GM12801 (cell line): ENCODE results near the gene ELOVL3.

Experiments used
- CTCF ChIP-seq: IDR thresholded peaks from one replicate; pipeline ENCODE4 v1.5.1; 2011; ENCODE audit warnings: control low read depth; ENCODE audit not compliant: insufficient read length; ENCODE audit errors: extremely low read depth

ELOVL3 gene, protein sequence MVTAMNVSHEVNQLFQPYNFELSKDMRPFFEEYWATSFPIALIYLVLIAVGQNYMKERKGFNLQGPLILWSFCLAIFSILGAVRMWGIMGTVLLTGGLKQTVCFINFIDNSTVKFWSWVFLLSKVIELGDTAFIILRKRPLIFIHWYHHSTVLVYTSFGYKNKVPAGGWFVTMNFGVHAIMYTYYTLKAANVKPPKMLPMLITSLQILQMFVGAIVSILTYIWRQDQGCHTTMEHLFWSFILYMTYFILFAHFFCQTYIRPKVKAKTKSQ

DNA sequence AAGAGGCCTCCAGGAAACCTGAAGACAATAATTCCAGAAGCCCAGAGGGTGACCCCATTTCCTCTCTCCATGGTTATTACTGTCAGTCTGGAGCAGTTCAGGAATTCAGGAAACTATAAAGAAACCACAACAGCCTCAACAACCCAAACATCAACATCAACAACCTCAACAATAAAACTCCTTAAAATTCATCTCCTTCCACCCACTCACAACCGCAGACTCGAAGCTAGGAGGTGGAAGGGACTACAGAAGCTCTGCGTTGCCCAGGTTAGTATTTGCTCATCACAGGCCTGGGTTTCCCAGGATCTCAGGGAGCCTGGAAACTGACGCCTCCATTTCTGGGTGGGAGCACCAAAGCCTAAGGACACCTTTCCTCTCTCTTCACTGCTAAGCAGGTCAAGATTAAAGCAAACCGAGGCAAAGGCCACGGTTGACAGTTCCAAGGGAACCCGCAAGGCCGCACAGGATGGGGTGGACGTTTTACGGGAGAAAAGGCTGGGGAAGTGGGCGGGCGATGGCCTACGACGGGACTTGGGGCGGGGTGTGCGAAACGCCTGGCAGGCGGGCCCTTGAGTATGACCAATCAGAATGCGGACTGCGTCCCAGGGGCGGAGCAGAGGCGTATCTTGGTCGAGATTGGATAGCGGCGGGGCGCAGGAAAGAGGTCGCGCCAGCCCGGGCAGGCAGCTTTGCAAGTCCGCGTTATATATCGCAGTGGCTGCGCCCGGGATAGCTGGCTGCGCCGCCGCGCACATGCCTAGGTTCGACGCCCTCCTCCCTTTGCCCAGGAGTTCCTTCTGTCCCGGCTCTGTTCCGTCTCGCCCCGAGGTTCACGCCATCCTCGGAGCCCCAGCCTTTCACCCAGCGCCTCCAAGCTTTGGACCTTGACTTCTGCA lies at the start of gene ELOVL3:
Gene ELOVL3, plus strand, starts transcription at position 654 of the 896 bp plus-strand sequence. CDS start 250 bp downstream, outside the sequence.
- TF ChIP-seq CTCF: no peak

GRCh38 chr10:102184606-102185005 lies 41.5 kb upstream of the ELOVL3 start:
- TF ChIP-seq CTCF: no peak

DNA sequence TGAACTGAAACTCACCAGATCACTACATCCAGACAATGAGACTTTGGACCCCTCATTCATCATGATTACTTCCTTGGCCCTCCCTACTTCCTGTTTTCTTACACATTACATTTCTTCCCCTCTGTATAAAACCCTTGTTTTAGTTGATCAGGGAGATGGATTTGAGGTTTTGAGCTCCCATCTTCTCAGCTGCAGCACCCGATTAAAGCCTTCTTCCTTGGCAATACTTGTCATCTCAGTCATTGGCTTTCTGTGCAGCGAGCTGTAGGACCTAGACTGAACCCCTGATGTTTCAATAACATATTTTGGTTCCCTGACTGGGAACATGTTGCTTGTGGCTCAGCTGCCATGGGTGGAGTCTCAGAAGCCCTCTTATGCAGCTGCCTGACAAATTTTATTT lies 40.8 kb upstream of the ELOVL3 start:
- no peak for TF ChIP-seq CTCF

DNA sequence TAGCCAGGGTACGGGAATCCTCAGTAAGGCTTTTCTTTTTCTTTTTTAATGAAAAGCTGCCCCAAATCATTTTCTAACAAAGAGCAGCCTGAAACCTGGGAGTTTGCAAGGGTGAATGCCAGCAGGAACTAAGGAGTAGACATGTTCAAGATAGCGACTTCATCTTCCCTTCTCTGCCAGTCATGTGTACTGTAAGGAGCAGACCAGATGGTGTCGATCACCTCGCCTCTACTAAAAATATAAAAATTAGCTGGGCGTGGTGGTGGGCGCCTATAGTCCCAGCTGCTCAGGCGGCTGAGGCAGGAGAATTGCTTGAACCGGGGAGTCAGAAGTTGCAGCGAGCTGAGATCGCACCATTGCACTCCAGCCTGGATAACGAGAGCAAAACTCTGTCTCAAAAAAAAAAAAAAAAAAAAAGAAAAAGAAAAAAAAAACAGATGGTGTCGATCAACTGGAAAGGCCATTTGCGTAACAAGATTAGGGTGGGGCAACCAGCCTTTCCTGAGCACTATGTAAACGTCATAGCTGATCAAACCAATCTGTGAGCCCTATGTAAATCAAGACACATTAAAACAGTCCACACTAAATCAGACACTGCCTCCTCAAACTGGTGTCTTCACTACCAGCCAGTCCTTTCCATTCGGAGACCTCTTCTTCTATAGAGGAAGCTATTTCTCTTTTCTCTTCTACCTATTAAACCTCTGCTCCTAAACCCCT lies 40.1 kb upstream of the ELOVL3 start:
- TF ChIP-seq CTCF: no peak

GRCh38 chr10:102188298-102188940 lies 37.7 kb upstream of the ELOVL3 start:
- no peak for TF ChIP-seq CTCF

GRCh38 chr10:102191956-102192355 lies 34.1 kb upstream of the ELOVL3 start:
- no peak for TF ChIP-seq CTCF
